Lung (tissue), 12 donors: ENCODE results near the gene C11orf58. TPM values are rescaled to one million over a fixed set of nuclear protein-coding genes. Genes with fewer than 3 reads are reported as not detected.

ENCODE experiments used
- ATAC-seq: fragments of 200-7000 bp; cut with Tn5 transposase; one replicate; pipeline ENCODE4 v1.9.1; 2020; ENCODE audit warnings: moderate number of reproducible peaks; ENCODE audit not compliant: insufficient read depth, low FRiP score
- DNase-seq, 3 donors: peaks; one replicate each; pipeline ENCODE4 v3.0.0-alpha.2; 2013 to 2017
- H3K27ac ChIP-seq, 2 donors: one replicate each; pipeline ENCODE4 v1.5.1; 2013; ENCODE audit warnings: mild to moderate bottlenecking in 2 of 2, moderate library complexity in 2 of 2, control low read depth in 1 of 2, inconsistent platforms in 1 of 2, low read depth in 1 of 2, low read length in 1 of 2
- H3K27me3 ChIP-seq, 3 donors: one replicate each; pipeline ENCODE4 v1.5.1; 2013; ENCODE audit warnings: low read length in 2 of 3; ENCODE audit not compliant: control insufficient read depth in 3 of 3, insufficient read depth in 3 of 3
- H3K36me3 ChIP-seq, 4 donors: one replicate each; pipeline ENCODE4 v1.5.1; 2013; ENCODE audit warnings: low read length in 4 of 4, mild to moderate bottlenecking in 1 of 4, moderate library complexity in 1 of 4; ENCODE audit not compliant: control insufficient read depth in 4 of 4, insufficient read depth in 4 of 4
- H3K4me1 ChIP-seq, 5 donors: one replicate each; pipeline ENCODE4 v1.5.1; 2013; ENCODE audit warnings: low read length in 5 of 5, mild to moderate bottlenecking in 2 of 5, moderate library complexity in 1 of 5; ENCODE audit not compliant: control insufficient read depth in 5 of 5, insufficient read depth in 5 of 5
- H3K4me3 ChIP-seq: one replicate; pipeline ENCODE4 v1.5.1; 2013; ENCODE audit warnings: mild to moderate bottlenecking, control low read depth, moderate library complexity
- H3K9ac ChIP-seq, 2 donors: one replicate each; pipeline ENCODE4 v1.5.1; 2013; ENCODE audit warnings: low read length in 2 of 2, control low read depth in 1 of 2; ENCODE audit not compliant: insufficient read depth in 1 of 2
- H3K9me3 ChIP-seq, 4 donors: one replicate each; pipeline ENCODE4 v1.5.1; 2013; ENCODE audit warnings: low read length in 3 of 4, mild to moderate bottlenecking in 1 of 4, moderate library complexity in 1 of 4; ENCODE audit not compliant: control insufficient read depth in 4 of 4, insufficient read depth in 3 of 4
- WGBS, 2 donors: extraction: QIAGEN DNeasy Blood & Tissue Kit; methylation state at CpG; one replicate each; pipeline ENCODE4 v1.1.7; 2013; 5-methylcytosine and 5-hydroxymethylcytosine counted together
- polyA plus RNA-seq, 2 donors: library from polyadenylated mRNA; stranded (reverse); fragments of 200-250 nt; gene quantifications; one replicate each; pipeline ENCODE4 v1.2.1, GENCODE V29; 2013
- total RNA-seq, 2 donors: library from RNA; depleted of rRNA in 1 of 2; stranded (reverse); fragments of >200 nt in 1 of 2; gene quantifications; one replicate each; pipeline ENCODE4 v1.2.1, GENCODE V29; 2014 to 2021
- TF ChIP-seq, protein P1 (sequence below): IDR thresholded peaks from 2 replicates; pipeline ENCODE4 v1.5.1; 2012; ENCODE audit warnings: mild to moderate bottlenecking; ENCODE audit errors: control extremely low read depth, extremely low read depth
- donor health status: control.
- donor health status: control.
- donor health status: Bipolar disorder and iron deficiency.
- donor health status: healthy.
- donor health status: DM: yes; HTN: yes; CAD: no.

C11orf58 gene
- total and polyA plus RNA-seq, 4 donors, result 87.2 to 219 (median 97.9) TPM

DNA sequence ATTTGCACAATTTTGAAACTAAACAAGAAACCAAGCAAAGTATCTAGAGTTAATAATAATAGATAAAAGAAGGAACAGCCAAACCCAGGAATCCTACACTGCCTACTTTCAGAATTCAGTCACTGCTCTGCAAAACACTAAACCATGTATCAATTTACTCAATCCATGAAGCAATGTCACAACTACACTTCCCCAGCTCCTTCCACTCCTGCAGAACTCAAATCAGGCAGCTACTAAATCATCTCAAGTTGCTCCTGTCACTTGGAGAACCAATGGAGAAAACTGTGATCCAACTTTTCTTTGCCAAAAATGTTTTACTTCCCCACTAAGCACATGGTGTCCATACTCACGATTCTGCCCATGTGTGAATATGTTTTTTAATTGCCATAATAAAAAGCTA, 24.9 kb upstream of the C11orf58 start:
- Histone ChIP-seq H3K9ac (no peak overlapping the region), H3K36me3 (no peaks in the 10 kb centered on the region), H3K9me3 (no peaks in the 10 kb centered on the region), H3K27me3 (peaks cover 0 to 2% (median 0%) of the 10 kb centered on the region in 3 donors), H3K4me1 (peaks cover 0 to 3% (median 0%) of the 10 kb centered on the region in 5 donors), H3K4me3 (no peak overlapping the region), H3K27ac (no peak overlapping the region)
- WGBS, 2 donors, result 51 to 55% methylated on average over 1 of the region's 1 CpG
- ATAC-seq, result no peak
- TF ChIP-seq, protein P1, sequence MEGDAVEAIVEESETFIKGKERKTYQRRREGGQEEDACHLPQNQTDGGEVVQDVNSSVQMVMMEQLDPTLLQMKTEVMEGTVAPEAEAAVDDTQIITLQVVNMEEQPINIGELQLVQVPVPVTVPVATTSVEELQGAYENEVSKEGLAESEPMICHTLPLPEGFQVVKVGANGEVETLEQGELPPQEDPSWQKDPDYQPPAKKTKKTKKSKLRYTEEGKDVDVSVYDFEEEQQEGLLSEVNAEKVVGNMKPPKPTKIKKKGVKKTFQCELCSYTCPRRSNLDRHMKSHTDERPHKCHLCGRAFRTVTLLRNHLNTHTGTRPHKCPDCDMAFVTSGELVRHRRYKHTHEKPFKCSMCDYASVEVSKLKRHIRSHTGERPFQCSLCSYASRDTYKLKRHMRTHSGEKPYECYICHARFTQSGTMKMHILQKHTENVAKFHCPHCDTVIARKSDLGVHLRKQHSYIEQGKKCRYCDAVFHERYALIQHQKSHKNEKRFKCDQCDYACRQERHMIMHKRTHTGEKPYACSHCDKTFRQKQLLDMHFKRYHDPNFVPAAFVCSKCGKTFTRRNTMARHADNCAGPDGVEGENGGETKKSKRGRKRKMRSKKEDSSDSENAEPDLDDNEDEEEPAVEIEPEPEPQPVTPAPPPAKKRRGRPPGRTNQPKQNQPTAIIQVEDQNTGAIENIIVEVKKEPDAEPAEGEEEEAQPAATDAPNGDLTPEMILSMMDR, result no peak
- peak in 2 of 3 donors; percentile 45 to 62 for DNase-seq

- TF ChIP-seq, protein P1, result no peak
- no peaks in the 10 kb centered on the region for H3K27me3 ChIP-seq
These were observed 15.7 kb upstream of the C11orf58 start for GRCh38 chr11:16722581-16723344.

GRCh38 chr11:16727806-16728205, 10.6 kb upstream of the C11orf58 start:
- TF ChIP-seq, protein P1, result no peak
- Histone ChIP-seq H3K9me3 (no peaks in the 10 kb centered on the region), H3K27me3 (no peaks in the 10 kb centered on the region), H3K4me3 (no peak overlapping the region), H3K9ac (no peak overlapping the region), H3K4me1 (no peaks in the 10 kb centered on the region), H3K36me3 (no peaks in the 10 kb centered on the region), H3K27ac (no peak overlapping the region)
- WGBS, 2 donors, result 82 to 97% methylated on average over 3 of the region's 3 CpGs
- DNase-seq (no peak), ATAC-seq (no peak)

More at GRCh38 chr11:16722581-16723344, 15.7 kb upstream of the C11orf58 start:
- no peak overlapping the region for H3K4me3 ChIP-seq
- DNase-seq, result no peak
- H3K27ac ChIP-seq, result no peak overlapping the region
- H3K36me3 ChIP-seq, result no peaks in the 10 kb centered on the region
- ATAC-seq, result no peak
- H3K9me3 ChIP-seq, result no peaks in the 10 kb centered on the region
- no peak overlapping the region for H3K9ac ChIP-seq
- H3K4me1 ChIP-seq, result no peaks in the 10 kb centered on the region
- 63 to 92% methylated on average over 3 of the region's 3 CpGs for WGBS, 2 donors
